ENCODE data around the gene MAP7D3.
"Not testable (repeated sequence)": the region's sequence is repeated elsewhere in the genome, so short reads cannot be mapped to it uniquely, and the experiment has no call there.

Gene MAP7D3

GRCh38 chrX:136171420-136171819 is 79.8 kb downstream of the MAP7D3 start:
- DNase-seq, result no peak

GRCh38 chrX:136170139-136170800 is 80.9 kb downstream of the MAP7D3 start:
- DNase-seq, result no peak

- no peak for DNase-seq
Measured at GRCh38 chrX:136168929-136169735, 82.1 kb downstream of the MAP7D3 start.

GRCh38 chrX:136167989-136168388 is 83.2 kb downstream of the MAP7D3 start:
- DNase-seq, result not testable (repeated sequence)

GRCh38 chrX:136166221-136166855 is 84.9 kb downstream of the MAP7D3 start:
- no peak for DNase-seq

- DNase-seq, result no peak
Measured at GRCh38 chrX:136165406-136165805, 85.8 kb downstream of the MAP7D3 start.

- no peak for DNase-seq
Measured at GRCh38 chrX:136163689-136164088, 87.5 kb downstream of the MAP7D3 start.

Measured in CD4-positive, alpha-beta T cell treated with Interferon alpha-2 for 1 hour (primary cell).